Gastroesophageal sphincter (tissue), 3 donors: Measurements from ENCODE around the gene NKAIN2.

Experiments
- EP300 ChIP-seq: sonication (generic); formaldehyde crosslinking; IDR thresholded peaks from one replicate; pipeline ENCODE4 v1.6.1; 2017; ENCODE audit warnings: antibody characterized with exemption, mild to moderate bottlenecking
- POLR2A ChIP-seq, 2 donors: fragments of 450-650 bp; IDR thresholded peaks; one replicate each; pipeline ENCODE4 v1.6.1; 2017; ENCODE audit warnings: antibody characterized with exemption in 2 of 2, mild to moderate bottlenecking in 2 of 2, moderate library complexity in 1 of 2
- POLR2AphosphoS5 ChIP-seq: sonication (generic); formaldehyde crosslinking; IDR thresholded peaks from one replicate; pipeline ENCODE4 v1.6.1; 2017; ENCODE audit warnings: antibody characterized with exemption
- TF ChIP-seq, protein P1 (sequence below), 4 experiments: fragments of 200-600 bp in 2 of 4; fragments of 450-650 bp in 2 of 4; sonication (generic) in 1 of 4; IDR thresholded peaks; one replicate each; pipeline ENCODE4 v1.5.1; 2017 to 2019; ENCODE audit warnings: antibody characterized with exemption in 4 of 4, mild to moderate bottlenecking in 2 of 4, moderate library complexity in 2 of 4

DNA sequence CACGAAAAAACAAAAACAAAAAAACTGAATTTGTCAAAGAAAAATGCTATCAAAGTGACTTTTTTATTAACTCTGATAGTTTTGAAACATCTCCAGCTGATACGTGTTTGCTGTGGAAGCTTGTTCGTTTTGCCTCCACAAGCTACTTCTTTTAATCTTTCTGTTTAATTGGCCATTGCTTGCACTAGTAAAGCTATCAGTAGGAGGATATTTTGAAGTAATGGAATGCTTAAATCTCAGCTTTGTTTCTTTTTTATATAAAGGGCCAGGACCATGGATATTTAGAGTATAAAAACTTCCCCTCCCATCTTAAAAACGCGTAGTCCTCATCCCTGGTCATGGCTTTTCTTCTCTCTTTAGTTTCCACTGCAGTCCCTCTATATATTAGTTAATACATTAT, 344.0 kb downstream of the NKAIN2 start:
- TF ChIP-seq, protein P1, sequence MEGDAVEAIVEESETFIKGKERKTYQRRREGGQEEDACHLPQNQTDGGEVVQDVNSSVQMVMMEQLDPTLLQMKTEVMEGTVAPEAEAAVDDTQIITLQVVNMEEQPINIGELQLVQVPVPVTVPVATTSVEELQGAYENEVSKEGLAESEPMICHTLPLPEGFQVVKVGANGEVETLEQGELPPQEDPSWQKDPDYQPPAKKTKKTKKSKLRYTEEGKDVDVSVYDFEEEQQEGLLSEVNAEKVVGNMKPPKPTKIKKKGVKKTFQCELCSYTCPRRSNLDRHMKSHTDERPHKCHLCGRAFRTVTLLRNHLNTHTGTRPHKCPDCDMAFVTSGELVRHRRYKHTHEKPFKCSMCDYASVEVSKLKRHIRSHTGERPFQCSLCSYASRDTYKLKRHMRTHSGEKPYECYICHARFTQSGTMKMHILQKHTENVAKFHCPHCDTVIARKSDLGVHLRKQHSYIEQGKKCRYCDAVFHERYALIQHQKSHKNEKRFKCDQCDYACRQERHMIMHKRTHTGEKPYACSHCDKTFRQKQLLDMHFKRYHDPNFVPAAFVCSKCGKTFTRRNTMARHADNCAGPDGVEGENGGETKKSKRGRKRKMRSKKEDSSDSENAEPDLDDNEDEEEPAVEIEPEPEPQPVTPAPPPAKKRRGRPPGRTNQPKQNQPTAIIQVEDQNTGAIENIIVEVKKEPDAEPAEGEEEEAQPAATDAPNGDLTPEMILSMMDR (IDR thresholded peaks at IDR 0.05) = no peak
- no peak for TF ChIP-seq EP300
- no peak for TF ChIP-seq POLR2AphosphoS5
- no peak for TF ChIP-seq POLR2A (IDR thresholded peaks at IDR 0.05)
